NCI-H1436 treated with DMSO at 0.1 percent for 48 hours (cell line): ENCODE results near the gene GLYR1.

Experiments used
- DNase-seq: peaks from one replicate; lab custom pipeline; 2025; lab: John Stamatoyannopoulos, UW

Gene GLYR1

DNA sequence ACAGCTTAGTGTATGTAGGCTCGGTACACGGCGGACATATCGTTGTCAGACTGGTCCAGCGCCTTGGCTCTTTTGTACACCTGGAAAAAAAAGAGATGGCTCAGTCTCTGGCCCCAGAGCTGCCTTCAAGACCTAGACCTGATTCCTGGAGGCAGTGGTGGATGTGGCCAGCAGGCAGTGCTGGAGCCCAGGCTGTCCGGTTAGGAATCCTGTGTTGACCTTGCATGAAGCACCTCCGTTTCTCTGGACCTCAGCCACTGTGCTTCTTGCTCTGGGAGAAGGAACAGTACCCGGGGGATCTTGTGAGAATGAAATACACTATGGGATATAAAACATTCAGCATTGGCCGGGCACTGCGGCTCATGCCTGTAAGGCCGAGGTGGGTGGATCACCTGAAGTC is 41.9 kb downstream of the GLYR1 start:
- DNase-seq: no peak

DNA sequence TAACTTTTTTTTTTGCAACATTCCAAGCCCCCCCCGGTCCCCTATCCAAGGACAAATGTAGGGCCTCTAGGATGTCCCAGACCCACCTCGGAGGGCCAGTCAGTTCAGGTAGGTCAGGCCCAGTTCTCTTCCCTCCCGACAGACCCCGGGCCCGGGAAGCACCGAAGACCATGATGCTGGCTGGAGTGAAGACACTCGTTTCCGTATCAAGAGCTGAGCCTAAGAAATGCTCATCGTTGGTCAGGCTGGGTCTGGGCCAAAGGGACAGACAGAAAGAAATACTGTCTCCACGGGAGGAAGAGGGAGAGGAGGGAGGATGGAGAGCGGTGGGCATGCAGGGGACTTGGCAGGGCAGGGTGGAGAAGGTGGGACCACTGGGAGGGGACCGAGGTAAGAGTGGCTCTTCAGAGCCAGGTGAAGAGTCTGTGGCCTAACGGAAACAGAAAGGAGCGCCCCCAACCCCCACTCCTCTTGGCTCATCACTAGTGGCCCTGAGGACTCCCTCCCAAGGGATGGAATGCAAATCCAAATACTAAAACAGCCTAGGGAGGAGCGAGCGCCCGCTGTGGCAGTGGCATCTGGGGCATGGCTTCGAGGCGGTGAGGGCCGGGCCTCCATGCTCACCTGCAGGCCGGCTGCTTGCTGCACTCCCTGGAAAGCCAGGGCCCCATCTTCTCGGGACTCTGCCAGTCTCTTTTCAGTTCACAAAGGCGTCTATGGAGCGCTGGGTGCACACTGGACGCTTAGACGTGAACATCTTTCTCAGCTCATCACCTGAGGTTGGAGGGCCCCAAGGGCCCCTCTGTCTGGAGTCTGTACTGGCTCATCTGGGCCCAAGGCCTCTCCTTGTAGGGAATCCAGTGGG is 43.0 kb downstream of the GLYR1 start:
- no peak for DNase-seq

DNA sequence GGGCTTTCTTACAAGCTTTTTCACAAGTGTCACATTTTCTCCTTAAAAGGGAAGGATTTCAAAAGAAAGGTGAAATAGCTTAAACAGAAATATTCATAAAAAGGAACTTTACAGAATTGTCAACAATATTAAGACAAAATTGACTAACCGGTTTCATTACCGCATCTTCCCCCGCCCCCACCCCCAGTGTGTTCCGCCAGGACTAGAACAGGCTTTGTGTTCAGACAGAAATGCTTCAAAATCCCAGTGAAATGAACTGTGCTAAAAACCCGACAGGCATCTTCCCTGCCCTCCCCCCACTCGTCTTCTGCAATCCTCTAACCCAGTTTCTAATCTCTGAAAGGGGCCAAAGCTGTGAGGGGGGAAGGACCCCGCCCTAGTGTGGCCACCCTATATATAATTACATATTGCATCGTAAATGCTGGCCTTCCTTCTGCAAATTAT is 43.7 kb downstream of the GLYR1 start:
- no peak for DNase-seq

GRCh38 chr16:4802659-4803287 is 44.3 kb downstream of the GLYR1 start:
- peak; percentile 61 for DNase-seq

DNA sequence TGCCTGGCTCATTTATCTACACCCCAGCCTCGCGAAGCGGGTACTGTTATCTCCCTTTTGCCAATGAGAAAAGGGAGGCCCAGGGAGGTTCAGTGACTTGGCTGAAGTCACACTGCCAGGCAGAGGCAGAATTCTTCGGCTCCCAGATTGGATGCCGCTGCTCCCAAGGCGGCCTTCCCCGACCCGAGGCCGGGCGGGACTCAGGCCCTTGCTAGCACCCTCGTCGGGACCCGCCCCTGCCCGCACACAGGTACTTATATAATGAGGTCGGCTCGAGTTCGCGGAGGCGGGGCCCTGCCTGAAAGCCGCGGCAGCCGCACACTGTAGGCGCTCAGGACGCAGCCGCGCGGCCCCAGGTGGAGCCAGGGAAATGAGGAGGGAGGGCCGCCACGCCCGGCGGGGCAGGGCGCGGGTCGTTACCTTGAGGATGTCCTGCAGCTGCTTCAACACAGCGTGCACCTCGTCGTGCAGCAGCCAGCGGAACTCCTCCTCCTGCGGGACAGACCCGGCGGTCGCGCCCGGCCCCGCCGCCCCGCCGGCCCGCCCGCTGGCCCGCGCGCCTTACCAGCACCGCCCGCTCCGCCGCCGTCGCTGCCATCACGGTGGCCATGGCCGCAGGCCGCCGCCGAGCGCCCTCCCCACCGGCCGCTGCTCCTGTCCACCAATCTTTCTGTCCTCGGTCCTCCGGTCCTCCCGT is 45.0 kb downstream of the GLYR1 start, which contains the start of gene ROGDI:
Gene ROGDI (minus strand): TSS at position 672 of the 697 bp plus-strand sequence. CDS start 62 bp downstream, at position 610.
- DNase-seq: peak; percentile 53

- DNase-seq: no peak
Observed at GRCh38 chr16:4801051-4801961, 45.8 kb downstream of the GLYR1 start.

- no peak for DNase-seq
Observed at GRCh38 chr16:4800290-4801041, 46.6 kb downstream of the GLYR1 start.

DNA sequence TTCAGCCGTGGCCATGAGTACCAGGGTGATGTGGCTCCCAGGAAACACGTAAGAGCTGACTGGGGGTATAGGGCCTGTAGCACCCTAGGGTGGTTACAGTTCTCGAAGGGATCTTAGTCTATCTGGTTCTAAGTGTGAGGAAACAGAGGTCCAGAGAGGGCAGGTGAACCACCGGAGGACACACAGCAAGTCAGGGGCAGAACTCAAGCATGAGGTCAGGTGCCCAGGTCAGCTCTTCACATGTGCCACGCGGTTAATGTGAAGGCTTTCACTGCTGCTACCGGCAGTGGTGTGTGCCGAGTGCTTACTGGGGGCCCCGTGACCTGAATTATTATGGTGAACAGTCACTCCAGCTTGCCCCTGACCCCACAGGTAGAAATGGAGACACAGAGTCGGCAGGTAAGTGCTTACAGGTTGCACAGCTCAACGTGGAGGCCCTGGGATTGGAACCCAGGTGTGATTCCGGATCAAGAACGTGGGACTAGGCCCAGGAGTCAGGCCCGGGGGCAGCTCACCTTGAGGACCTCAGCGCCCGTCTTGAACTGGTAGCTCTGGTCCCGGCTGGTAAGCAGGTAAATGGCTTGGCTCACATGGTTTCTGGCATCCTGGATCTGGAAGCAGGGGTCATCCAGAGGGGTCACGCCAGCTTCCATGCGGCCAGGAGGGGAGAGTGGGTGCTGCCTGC is 47.8 kb downstream of the GLYR1 start:
- no peak for DNase-seq

DNA sequence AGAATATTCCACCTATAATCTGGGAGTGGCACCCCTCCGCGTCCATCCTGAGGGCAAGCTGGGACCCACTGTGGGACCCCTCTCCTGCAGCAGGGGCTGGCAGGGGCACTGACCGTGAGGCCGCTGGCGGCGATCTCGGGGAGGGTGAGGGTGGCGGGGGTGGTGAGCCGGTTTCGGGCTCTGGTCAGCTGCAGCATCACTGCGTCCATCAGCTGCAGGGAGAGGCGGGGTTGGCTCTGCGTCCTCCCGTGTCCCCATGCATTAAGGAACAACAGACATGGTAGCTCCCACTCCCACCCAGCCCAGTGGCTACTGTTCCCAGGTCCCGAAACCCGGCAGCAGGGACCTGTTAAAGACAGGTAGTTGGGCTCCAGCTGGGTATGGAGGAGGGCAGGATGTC is 48.6 kb downstream of the GLYR1 start:
- DNase-seq: no peak

DNA sequence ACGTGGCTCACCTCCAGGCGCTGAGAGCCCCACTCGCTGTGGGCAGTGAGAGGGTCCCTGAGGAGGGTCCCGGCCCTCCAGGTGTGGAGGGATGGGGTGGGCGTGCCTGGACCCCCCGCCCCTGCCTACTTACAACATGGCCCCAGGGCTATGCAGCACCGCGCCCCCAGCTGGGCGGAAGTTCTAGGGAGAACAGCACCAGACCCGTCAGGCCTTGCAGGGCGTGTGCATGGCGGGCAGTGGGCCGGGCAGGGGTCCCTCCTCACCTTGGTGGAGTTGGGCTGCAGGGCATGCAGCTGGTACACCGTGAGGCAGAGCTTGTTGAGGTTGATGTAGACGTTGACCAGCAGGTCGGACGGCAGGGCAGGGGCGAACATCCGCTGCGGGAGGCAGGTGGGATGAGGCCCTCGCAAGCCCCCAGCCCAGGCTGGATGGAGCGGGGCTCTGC is 49.3 kb downstream of the GLYR1 start:
- no peak for DNase-seq

- no peak for DNase-seq
Observed at GRCh38 chr16:4796982-4797804, 49.9 kb downstream of the GLYR1 start.

GRCh38 chr16:4795828-4796572 is 51.1 kb downstream of the GLYR1 start:
- no peak for DNase-seq

GRCh38 chr16:4795181-4795827 is 51.8 kb downstream of the GLYR1 start, which contains the start of gene SMIM22:
SMIM22 (plus strand) TSS chr16:4795369; CDS start chr16:4795735, 366 bp downstream.
- DNase-seq: no peak

- no peak for DNase-seq
Observed at GRCh38 chr16:4792951-4793513, 54.1 kb downstream of the GLYR1 start.

GRCh38 chr16:4790871-4791270 is 56.2 kb downstream of the GLYR1 start:
- no peak for DNase-seq

GRCh38 chr16:4790261-4790660 is 56.8 kb downstream of the GLYR1 start:
- no peak for DNase-seq

GRCh38 chr16:4788910-4789309 is 58.2 kb downstream of the GLYR1 start:
- DNase-seq: no peak

DNA sequence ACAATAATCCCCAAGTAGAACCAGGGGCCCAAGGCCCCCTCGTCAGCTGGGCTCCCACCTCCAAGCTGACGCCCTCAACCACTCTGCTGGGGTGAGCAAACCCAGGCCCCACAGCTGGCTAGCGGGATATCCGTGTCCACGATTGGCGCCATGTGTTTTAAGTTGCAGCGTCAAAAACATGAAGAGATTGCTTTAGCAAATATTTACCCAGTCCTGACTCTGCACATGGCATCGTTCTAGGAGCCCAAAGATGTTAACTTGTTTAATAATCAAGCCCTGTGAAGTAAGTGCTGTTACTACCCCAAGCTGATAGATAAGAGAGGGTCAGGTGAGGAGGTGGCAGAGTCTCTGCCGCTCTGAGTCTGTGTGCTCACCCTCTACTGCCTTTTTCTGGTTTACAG is 58.6 kb downstream of the GLYR1 start:
- DNase-seq: no peak
